ENCODE results near the gene MMP12. TPM values are rescaled to one million over a fixed set of nuclear protein-coding genes. Genes with fewer than 3 reads are reported as not detected.

Gene MMP12
- total and polyA plus RNA-seq, 2 donors (not counting 3 experiments of a cell fraction or from before 2014, with no cell fraction given): not detected

GRCh38 chr11:102840018-102840417, 34.8 kb downstream of the MMP12 start:
- H3K79me2 ChIP-seq (ENCODE audit: control insufficient read depth, insufficient read depth, low read length): no peaks in the 10 kb centered on the region
- dilution Hi-C loops (cut with MboI; ENCODE audit: extremely low pct_ligation_motif_present, low sequenced_read_pairs): no loop called here
- H2AFZ ChIP-seq (ENCODE audit: low read depth, low read length): no peak overlapping the region
- H3K9me1 ChIP-seq (replicated peaks; ENCODE audit: control insufficient read depth, extremely low read depth, insufficient read depth, low read length): no peaks in the 10 kb centered on the region
- H3K4me2 ChIP-seq (ENCODE audit: insufficient read depth, low read length): no peak overlapping the region
- no peak overlapping the region for H3K9ac ChIP-seq (replicated peaks; ENCODE audit: extremely low read depth, insufficient read depth, low read length)
- ChIA-PET CTCF (interaction anchor here (0.7 to 1.6 kb wide), 5 partner anchors 9 to 90 kb away, joined by 3 to 10 read pairs (median 3); no protein-coding TSS in a partner anchor), POLR2A (no interaction called here)
- no peaks in the 10 kb centered on the region for H3K4me1 ChIP-seq (ENCODE audit: control insufficient read depth, extremely low read depth, insufficient read depth, low read length)
- peaks cover 9 to 11% of the 10 kb centered on the region in 2 experiments for H3K27me3 ChIP-seq (ENCODE audit: control insufficient read depth in 2 of 2, insufficient read depth in 2 of 2, low read length in 2 of 2)
- intact Hi-C loops (cut with micrococcal nuclease): no loop called here
- no peak for FAIRE-seq
- no peak overlapping the region for H3K4me3 ChIP-seq (replicated peaks in 1 of 3; ENCODE audit: insufficient read depth in 1 of 3, low read depth in 1 of 3, low read length in 3 of 3)
- H3K36me3 ChIP-seq (ENCODE audit: control insufficient read depth in 2 of 2, extremely low read depth in 1 of 2, insufficient read depth in 2 of 2, low read length in 2 of 2): no peaks in the 10 kb centered on the region
- H3K9me3 ChIP-seq (replicated peaks; ENCODE audit: control insufficient read depth, insufficient read depth, low read length): no peaks in the 10 kb centered on the region
- H3K27ac ChIP-seq (ENCODE audit: insufficient read depth, low read depth, low read length): no peak overlapping the region
- no TSS peak for BruUV-seq (replicated peaks)
- DNase-seq (ENCODE audit: low read depth, low spot score): no peak
- TF ChIP-seq POLR2A (IDR thresholded peaks at IDR 0.05; ENCODE audit: low read depth, low read length) (no peak), POLR2AphosphoS5 (IDR thresholded peaks at IDR 0.05; ENCODE audit: insufficient read depth, low read depth, low read length) (no peak), FOS (IDR thresholded peaks at IDR 0.05; ENCODE audit: borderline replicate concordance, insufficient read depth, low read length) (no peak), GATA2 (IDR thresholded peaks at IDR 0.05; ENCODE audit: insufficient read depth, insufficient read length, low read depth, low read length) (no peak), EZH2 (IDR thresholded peaks at IDR 0.05; ENCODE audit: borderline replicate concordance, low read depth, low read length, severe bottlenecking) (no peak)
- TF ChIP-seq, protein P1, sequence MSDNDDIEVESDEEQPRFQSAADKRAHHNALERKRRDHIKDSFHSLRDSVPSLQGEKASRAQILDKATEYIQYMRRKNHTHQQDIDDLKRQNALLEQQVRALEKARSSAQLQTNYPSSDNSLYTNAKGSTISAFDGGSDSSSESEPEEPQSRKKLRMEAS (IDR thresholded peaks at IDR 0.05; ENCODE audit: insufficient read depth, insufficient read length): no peak
- TF ChIP-seq, protein P2, sequence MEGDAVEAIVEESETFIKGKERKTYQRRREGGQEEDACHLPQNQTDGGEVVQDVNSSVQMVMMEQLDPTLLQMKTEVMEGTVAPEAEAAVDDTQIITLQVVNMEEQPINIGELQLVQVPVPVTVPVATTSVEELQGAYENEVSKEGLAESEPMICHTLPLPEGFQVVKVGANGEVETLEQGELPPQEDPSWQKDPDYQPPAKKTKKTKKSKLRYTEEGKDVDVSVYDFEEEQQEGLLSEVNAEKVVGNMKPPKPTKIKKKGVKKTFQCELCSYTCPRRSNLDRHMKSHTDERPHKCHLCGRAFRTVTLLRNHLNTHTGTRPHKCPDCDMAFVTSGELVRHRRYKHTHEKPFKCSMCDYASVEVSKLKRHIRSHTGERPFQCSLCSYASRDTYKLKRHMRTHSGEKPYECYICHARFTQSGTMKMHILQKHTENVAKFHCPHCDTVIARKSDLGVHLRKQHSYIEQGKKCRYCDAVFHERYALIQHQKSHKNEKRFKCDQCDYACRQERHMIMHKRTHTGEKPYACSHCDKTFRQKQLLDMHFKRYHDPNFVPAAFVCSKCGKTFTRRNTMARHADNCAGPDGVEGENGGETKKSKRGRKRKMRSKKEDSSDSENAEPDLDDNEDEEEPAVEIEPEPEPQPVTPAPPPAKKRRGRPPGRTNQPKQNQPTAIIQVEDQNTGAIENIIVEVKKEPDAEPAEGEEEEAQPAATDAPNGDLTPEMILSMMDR (IDR thresholded peaks at IDR 0.05; ENCODE audit: extremely low read depth in 1 of 2, insufficient read depth in 1 of 2, low read depth in 1 of 2, low read length in 2 of 2): no peak
- no peaks in the 10 kb centered on the region for H4K20me1 ChIP-seq (replicated peaks; ENCODE audit: control insufficient read depth, extremely low read depth, insufficient read depth, low read length)
